Suppressor macrophage treated with lipopolysaccharide for 4 hours (primary cell): ENCODE data around the gene MIEF2.
"Not testable (repeated sequence)": the region's sequence is repeated elsewhere in the genome, so short reads cannot be mapped to it uniquely, and the experiment has no call there.

Experiments
- DNase-seq: peaks from one replicate; pipeline ENCODE4 v3.0.0-alpha.2; 2020

MIEF2 gene

GRCh38 chr17:18300725-18301480 is 40.4 kb downstream of the MIEF2 start:
- DNase-seq: peak; percentile 48

DNA sequence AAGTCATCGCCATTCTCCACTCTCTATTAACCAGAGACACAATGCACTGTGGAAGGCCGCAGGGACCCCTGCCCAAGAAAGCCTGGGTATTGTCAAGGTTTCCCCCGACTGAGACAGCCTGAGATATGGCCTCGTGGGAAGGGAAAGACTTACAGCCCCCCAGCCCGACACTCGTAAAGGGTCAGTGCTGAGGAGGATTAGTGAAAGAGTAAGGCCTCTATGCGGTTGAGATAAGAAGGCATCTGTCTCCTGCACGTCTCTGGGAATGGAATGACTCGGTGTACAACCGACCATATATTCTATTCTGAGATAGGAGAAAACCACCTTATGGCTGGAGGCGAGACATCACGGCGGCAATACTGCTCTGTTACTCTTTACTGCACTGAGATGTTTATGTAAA is 42.7 kb downstream of the MIEF2 start:
- DNase-seq: not testable (repeated sequence)

GRCh38 chr17:18309202-18309601 is 48.7 kb downstream of the MIEF2 start:
- no peak for DNase-seq

DNA sequence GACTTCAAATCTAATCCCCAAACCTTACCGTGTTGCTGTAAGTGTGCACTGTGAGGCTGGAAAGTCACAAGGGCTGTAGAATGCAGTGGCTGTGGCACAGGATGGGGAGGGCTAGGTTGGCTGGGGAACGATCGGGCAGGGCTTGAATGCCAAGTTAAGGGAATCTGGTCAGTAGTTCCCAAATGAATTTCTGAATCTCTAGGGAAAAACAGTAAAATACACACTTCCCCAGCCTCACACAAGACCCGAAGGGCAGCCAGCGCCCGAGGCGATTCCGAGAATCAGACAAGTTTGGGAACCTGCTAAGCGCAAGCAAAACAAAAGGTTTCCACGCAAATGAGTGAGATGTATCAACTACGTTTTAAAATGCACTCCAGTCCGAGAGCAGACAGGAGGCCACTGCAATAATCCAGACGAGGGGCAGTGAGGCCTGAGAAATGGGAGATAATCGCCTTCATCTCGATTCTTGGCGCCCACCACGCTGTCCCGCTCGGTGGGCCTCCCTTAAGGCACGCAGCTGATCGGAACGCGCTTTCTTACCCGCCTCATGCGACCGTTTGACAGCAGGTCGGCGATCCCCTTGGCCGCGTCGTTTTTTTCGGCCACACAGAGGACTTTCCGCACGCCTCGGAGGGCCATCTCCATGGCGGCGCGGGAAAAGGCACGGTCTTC is 53.7 kb downstream of the MIEF2 start:
- DNase-seq: peak; percentile 25

DNA sequence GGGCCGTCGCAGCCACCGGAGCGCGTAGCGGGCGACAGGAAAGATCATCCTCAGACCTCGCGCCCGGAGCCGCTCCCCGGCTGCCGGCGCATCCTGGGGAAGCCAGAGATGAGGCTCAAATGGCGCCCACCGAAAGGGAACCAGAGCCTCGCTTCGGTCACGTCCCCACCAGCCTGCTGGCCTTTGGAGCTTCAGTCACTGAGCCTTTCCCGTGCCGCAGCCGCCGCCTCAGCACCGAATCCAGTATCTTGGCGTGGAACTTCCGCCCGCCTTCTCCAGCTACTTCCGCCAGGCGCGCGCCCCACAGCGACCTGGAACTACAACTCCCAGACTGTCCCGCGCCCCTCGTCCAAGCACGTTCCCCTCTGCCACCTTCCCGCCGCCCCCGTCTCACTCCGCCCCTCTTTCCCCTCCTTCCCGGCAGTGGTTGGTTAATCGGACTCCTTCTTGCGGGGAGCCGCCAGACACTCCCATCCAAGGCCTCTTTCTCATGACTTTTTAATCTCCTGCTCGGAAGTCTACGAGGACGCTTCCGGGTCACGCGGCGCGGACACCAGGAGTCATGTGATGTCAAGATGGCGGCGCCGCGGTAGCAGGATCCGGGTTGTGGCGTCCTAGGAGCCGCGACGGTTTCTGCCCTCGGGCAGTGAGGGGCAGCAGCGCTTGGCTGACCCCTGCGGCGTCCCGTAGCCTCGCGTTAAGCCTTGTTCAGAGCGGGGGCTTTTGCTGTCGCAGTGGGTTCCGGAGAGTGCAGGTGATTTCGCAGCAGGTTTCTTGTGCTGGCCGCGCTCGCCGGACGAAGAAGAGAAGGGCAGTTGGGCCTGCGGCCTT is 54.5 kb downstream of the MIEF2 start, which contains the start of the genes SMCR8 and TOP3A:
Gene SMCR8, plus strand, starts transcription at position 563 of the 831 bp plus-strand sequence. CDS start 497 bp downstream, outside the sequence.
Gene TOP3A, minus strand, starts transcription at position 264 of the 831 bp plus-strand sequence. Its CDS starts 216 bp downstream, at position 48.
- peak; percentile 99 for DNase-seq

GRCh38 chr17:18315562-18315922 is 55.1 kb downstream of the MIEF2 start:
- DNase-seq: peak; percentile 78

- no peak for DNase-seq
These were observed 55.5 kb downstream of the MIEF2 start for GRCh38 chr17:18315961-18316360.
